Fibroblast of skin of left quadriceps (primary cell): ENCODE results near the gene PPM1H.
A peak's percentile ranks its signal among the peaks of the same experiment; 100 is the strongest.
"Not testable (repeated sequence)": the region's sequence is repeated elsewhere in the genome, so short reads cannot be mapped to it uniquely, and the experiment has no call there.

Experiments
- DNase-seq, 2 experiments: peaks; one replicate each; pipeline ENCODE4 v3.0.0-alpha.2; 2013; ENCODE audit warnings: low read depth in 2 of 2

The PPM1H gene, protein sequence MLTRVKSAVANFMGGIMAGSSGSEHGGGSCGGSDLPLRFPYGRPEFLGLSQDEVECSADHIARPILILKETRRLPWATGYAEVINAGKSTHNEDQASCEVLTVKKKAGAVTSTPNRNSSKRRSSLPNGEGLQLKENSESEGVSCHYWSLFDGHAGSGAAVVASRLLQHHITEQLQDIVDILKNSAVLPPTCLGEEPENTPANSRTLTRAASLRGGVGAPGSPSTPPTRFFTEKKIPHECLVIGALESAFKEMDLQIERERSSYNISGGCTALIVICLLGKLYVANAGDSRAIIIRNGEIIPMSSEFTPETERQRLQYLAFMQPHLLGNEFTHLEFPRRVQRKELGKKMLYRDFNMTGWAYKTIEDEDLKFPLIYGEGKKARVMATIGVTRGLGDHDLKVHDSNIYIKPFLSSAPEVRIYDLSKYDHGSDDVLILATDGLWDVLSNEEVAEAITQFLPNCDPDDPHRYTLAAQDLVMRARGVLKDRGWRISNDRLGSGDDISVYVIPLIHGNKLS

DNA sequence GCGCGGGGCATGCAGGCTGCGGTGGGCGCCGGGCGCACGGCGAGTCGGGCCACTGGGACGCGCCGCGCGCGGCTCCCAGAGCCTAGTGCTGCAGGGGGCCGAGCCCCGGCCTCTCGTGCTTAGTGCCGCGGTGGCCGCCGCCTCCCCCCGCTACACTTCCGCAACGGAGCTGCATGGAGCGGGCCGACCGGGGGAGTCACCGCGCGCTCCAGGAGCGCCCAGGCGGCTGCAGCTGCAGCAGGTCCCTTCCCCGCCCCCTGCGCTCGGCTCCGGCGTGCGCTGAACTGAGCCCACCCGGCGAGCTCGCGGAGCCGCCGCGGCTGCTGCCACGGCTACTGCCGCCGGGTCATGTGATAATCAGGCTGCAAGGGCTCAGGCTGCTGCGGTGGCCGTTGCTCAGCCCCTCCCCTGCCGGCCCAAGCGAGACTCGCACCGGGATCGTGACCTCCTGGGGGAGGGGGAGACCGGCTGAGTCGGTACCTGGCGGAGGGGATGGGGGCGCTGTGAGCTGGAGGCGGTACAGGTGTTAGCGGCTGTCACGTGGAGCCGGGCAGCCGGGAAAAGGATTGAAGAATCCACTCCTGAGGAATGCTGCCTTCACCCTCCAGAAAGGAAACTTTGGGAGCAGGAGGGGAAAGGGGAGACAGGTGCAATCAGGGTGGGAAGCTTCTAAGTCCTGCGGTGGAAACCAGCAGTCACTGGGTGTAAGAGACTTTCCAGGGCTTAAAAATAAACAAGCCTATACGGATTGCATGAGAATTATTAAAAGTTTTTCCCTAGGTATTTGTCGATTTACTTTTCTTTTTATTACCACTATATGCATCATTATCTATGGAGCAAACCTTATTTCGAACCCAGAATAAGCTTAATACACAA, at the start of gene PPM1H:
Gene PPM1H, minus strand, starts transcription at position 352 of the 876 bp plus-strand sequence. CDS start 414 bp downstream, outside the sequence.
- no peak for DNase-seq

DNA sequence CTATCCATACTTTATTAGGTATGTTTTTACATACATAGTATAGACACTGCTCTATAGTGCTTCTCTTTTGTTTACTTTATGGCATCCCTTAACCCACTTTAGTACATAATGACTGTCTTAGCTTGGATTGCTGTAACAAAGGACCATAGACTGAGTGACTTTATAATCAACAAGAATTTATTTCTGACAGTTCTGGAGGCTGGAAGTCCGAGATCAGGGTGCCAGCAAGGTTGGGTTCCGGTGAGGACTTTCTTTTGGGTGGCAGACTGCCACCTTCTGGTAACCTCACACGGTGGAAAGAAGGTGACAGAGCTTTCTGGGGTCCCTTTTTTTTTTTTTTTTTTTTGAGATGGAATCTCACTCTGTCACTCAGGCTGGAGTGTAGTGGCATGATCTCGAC, 48.6 kb upstream of the PPM1H start:
- no peak for DNase-seq

DNA sequence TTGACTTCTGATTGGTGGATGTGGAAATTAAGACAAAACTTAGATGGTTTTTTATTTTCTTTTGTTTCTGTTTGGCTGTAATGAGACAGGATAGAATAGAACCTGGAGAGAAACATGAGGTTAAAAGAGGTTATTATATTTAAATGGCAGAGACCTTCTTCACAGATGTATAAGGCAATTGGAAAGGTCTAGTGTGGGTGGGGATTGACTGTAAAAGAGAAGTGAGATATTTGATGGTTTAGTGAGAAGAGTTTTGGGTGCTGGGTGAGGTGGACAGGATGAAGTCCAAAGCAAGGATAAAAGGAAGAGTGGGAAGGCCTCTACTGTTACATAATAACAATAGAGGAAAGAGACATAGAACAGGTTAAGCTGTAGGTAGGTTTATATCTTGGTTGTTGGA, 43.8 kb upstream of the PPM1H start:
- no peak for DNase-seq

DNA sequence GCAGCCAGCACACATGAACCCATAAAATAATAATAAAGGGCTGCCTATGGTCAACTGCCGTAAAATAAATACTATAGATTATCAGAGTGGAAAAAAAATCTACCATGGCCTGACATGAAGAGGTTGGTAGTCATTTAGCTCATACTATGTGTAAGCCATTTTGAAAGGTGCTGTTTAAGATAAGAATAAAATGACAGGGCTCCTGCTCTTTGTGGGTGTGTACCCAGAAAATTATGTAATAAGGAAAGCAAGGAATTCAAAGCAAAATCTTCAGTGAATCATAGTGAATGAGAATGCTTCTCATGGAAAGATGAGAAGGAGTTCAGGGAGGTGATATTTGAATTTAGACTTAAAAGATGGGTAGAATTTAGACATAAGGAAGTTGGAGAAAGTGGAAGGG, 42.9 kb upstream of the PPM1H start:
- no peak for DNase-seq

DNA sequence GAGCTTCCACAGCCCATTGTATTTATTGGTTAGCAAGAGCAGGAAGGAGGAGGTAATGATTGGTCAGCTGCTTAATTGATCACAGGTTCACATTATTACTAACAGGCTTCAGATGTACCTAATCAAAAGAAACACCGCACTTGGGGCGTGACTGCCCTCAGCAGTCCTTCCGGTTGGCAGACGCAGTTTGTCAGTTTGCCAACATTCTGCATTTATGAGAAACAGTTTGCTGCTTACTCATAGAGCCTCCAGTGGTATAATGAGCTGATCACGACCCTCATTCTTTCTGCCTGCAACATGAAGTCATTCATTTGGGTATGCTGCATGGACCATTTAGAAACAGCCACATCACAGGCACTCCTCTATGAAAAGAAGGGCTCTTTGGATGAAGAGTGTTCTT, 42.5 kb upstream of the PPM1H start:
- DNase-seq = peak; percentile 45 to 53

DNA sequence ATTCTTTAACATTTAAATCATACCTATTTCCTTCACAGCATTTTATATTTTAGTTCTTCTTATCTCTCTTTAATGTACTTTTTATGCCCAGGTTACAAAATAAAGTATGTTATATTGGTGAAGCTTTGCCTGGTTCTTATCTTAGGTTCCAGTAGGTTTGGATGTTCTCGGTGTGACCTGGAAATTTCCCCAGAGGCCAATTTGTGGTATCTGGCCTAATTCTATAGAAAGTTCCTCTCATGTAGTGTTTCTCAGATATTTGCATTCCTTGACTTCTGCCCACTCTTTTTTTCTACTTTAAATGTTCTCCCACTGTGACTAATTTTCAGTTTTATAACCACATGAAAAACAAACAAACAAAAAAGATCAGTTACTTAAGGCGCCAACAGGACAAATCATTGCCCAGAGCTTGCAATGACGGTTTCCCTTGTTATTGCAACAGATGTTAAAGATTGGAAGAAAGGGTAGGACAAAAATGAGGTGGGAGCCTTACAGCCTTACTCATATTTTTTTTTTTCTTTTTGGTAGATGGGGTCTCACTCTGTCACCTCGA, 41.2 kb upstream of the PPM1H start:
- no peak for DNase-seq

DNA sequence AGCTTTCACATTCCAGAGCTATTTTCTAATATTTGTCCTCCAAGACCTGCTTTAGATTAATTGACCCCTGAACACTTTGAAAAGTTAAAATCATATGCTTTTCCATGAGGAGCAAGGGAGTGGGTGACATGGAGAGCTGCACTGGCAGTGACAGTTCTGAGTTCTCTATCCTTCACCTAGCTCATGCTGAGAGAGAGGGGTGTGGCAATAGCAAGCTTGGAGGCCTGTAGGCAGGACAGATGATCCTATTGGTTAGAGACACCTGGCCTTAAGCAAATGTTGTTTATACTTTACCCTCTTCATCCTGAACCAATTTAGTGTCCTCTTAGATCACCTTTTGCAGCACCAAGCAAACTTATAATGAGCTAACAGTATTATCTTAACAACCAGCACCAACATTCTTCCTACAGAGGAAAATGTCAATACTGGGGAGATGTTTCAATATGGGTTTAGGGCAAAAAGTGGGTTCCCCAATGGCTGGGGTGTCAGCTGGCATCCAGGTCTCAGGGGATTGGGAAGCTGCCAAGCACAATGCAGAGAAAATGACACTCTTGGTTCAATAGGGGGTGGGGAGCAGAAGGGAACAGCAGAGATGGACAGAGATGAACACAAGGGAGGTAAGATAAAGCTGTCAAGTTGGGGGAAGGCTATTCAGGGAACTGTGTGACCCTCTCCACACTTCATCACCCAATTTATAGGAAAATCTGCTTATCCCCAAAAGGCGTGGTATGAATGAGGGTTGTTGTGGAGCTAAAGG, 37.0 kb upstream of the PPM1H start:
- no peak for DNase-seq

DNA sequence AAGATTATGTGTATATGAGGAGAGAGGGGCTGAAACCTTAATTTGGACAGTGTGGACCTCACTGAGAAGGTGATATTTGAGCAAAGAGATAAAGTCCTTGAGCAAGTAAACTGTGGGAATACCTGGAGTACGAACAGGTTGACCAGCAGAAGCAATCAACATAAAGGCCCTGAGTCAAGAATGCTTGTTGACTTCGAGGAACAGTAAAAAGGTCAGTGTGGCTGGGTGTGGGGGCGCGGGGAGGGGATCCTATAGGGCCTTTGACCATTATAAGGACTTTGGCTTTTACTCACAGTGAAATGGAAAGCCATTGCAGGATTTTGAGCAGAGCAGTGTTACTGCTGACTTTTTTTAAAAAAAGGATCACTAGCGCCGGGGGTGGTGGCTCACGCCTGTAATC, 34.7 kb upstream of the PPM1H start:
- DNase-seq = no peak

DNA sequence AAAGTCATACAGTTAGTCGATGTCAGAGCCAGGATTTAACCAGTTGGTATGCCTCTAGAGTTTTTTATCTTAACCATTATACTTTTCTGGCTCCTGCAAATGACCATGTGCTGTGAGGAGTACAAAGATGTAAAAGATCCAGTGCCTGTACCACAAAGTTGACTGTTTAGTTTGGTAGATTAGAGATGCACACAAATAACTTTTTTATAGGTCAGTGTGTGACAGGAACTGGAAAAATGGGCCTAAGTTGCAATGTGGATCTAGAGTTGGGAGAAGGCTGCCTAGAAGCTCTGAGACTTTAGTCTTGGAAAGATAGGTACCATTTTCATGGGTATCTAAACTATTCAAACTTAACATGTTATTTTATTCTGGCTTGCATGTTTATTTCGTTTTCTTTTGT, 32.8 kb upstream of the PPM1H start:
- no peak for DNase-seq

DNA sequence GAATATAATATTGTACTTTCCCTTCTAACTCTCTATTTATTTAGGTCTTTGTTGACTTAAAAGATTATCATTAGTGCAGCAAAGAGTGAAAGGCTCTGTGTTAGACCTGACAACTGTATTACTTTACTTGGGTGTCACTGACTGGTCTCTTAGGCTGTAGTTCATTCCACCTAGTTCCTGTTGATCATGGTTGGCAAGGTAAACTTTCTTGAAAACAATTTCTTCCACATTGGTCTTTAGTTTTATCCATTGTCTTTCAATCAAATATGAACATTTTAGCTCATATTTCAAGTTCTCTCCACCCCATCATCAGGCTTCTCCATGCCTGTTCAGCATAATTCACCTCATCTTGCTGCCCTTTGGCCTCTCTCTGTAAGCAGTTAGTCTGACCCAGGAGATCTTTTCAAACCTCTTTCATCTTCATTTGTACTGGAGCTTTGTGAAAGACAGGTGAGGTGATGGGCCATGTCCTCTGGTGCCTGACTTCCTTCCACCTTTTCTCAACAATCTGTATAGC, 32.1 kb upstream of the PPM1H start:
- DNase-seq = no peak

DNA sequence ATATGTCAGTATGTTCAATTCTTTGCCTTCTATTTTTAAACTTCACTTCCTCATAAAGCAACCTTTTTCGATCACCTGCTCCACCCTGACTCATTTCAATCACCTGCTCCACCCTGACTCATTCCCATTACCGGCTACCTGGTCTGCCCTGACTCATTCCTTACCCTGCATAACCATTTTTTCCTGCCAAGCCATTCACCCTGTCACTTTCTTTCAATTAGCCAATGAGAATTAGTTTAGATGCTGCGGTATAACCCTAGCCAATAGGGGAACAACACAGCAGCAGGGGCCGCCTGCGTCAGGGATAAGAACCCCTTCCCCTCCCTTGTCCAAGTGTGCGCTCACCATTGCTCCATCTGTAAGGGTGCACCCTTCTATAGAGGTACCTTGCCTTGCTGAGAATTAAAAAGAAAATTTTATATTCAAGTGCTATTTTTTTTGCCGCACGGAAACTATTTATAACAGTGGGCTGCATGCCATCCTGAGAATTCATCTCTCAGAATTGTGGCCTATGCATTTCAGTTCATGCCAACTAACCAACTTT, 31.6 kb upstream of the PPM1H start:
- not testable (repeated sequence) for DNase-seq

DNA sequence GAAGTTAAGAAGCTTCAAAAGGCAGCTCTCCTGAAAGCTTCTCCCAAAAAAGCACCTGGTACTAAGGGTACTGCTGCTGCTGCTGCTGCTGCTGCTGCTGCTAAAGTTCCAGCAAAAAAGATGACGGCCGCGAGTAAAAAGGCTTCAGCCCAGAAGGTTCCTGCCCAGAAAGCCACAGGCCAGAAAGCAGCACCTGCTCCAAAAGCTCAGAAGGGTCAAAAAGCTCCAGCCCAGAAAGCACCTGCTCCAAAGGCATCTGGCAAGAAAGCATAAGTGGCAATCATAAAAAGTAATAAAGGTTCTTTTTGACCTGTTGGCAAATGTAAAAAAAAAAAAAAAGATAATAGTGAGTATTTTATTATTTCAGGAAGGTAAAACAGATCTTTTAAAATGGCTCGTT, 30.8 kb upstream of the PPM1H start:
- not testable (repeated sequence) for DNase-seq

DNA sequence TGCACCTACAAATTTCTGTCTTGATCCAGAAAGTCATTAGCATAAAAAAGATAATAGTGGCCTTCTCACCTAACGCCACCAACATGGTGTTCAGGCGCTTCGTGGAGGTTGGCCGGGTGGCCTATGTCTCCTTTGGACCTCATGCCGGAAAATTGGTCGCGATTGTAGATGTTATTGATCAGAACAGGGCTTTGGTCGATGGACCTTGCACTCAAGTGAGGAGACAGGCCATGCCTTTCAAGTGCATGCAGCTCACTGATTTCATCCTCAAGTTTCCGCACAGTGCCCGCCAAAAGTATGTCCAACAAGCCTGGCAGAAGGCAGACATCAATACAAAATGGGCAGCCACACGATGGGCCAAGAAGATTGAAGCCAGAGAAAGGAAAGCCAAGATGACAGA, 30.3 kb upstream of the PPM1H start:
- not testable (repeated sequence) for DNase-seq

DNA sequence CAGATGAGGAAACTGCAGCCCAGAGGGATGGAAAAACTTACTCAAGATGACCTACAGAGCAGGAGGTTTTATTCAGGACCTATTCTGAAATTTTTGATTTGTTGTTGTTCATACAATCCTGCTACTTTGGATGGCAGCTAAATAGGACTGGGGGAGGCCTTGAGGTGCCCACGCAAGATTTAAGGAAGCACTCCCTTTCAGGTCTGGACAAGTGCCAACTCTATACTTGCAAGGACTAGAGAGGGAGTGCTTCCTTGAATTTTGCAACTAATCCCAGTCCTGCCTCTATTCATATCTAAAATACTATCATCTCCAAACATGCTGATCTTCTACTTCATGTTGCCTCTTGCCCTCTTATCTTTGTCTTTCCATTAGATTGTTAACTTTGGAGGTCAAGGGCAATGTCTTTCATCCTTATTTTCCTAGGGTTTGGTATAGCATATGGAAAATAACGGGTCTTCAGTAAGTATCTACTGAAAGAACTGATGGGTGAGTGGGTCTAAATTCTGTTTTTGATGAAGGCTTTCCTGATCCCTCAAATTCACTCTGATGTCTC, 28.6 kb upstream of the PPM1H start:
- DNase-seq = no peak

DNA sequence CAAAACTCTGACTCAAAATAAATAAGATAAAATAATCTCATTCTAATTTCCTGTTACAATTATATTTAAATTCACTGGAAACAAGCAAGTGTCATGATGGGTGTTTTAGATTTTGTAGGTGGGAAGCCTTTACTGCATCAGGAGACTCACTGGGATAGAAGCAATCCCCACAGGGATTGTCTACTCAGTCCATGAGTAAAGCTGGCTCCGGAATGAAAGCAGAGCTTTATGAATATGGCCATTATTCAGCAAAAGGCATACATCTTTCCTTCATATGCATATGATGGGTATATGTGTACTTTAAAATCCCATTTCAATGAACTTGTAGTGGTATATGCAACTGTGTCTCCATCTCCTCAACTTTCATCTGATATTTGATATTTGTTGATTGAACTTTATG, 25.4 kb upstream of the PPM1H start:
- DNase-seq = no peak

DNA sequence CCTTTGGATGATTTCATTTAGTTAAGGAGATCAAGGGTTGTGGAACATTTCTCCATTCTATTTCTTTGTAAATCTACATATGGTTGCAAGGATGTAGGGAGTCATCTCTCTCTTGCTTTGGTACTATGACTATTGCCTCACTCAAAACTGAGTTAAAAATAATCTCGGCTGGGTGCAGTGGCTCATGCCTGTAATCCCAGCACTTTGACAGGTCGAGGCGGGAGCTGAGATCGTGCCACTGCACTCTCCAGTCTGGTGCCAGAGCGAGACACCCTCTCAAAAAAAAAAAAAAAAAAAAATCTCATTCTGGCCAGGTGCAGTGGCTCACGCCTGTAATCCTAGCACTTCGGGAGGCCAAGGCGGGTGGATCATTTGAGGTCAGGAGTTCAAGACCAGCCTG, 24.8 kb upstream of the PPM1H start:
- no peak for DNase-seq

DNA sequence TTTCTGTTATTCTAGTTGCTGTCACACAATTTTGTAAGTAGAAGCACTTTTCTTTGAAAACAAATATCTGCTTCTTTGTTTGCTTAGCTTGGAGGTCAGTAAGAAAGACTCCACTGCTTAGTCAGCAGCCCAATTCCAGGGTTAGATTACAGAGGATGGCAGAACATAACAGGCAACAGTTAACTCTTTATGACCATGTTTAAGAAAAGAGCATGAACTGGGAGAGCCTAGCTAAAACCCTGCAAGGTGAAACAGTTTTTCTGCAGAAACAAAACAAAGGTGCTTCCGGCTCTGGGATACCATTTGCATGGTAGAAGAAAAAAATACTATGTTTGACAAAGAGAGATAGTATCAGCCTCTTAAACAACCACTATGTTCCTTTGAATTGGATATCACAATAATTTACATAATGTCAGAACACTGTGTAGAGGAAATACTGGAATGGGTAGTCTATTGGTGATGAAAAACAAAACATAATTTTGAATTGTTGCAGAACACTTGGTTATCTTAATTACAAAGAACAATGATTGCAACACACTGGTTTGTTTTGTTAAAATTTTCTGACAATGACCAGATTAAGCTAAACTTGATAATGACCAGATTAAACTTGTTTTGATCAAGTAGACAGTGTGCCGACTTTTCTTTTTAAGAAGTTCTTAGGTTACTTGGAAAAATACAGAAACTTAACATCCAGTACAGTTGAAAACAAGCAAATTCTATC, 22.4 kb upstream of the PPM1H start:
- no peak for DNase-seq

DNA sequence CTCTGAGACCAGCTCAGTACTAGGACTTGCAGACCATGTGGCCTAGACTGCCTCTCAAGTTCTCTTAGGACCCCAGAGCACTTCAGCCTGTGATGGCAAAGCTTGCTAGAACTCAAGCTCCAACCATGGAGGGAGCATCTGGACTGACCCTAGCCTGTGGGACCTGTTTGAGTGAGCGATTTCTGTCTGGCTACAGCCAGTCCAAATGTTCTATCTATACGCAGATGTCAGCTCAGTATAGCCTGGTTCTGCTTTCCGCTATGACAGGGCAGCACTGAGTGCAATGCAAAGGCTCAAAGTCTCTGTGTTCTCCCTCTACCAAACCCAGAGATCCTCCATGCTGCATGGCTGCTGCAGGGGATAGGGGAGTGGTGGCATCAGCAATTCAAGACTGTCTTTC, 20.7 kb upstream of the PPM1H start:
- no peak for DNase-seq

DNA sequence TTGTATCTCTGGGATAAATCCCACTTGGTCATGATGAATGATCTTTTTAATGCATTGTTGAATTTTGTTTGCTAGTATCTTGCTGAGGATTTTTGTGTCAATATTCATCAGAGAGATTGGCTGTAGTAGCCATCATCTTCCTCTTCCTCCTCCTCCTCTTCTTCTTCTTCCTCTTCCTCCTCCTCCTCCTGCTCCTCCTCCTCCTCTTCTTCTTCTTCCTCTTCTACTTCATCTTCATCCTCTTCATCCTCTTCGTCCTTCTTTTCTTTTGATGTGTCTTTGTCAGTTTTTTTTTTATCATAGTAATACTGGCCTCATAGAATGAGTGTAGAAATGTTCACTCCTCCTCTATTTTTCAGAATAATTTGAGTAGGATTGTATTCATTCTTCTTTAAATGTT, 15.4 kb upstream of the PPM1H start:
- DNase-seq = no peak

DNA sequence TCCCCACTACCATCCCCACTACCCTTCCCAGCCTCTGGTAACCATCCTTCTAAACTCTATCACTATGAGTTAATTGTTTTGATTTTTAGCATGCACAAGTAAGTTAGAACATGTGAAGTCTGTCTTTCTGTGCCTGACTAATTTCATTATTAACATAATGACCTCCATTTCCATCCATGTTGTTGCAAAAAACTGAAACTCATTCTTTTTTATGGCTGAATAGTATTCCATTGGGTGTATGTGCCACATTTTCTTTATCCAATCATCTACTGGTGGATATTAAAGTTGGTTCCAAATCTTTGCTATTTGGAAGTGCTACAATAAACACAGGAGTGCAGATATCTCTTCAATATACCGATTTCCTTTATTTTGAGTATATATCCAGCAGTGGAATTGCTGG, 13.2 kb upstream of the PPM1H start:
- no peak for DNase-seq
